ENCODE measurements around the gene IL1RAP. TPM values are rescaled to one million over a fixed set of nuclear protein-coding genes. Genes with fewer than 3 reads are reported as not detected.

IL1RAP gene
- total RNA-seq, 1 donor from 2014 or later, result 52.6 TPM

DNA sequence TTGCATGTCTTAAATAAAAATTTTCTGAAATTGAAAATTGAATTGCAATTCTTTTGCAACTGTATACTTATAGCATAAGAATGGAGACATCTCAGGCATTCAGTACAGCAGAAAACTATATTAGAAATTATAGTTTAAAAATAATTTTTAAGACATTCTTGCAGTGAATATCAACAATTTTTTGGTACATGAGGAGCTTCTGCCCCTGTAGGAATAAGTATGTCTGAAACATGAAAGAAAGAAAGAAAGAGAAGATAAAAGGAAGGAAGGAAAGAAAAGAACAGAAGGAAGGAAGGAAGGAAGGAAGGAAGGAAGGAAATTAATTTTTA, 183.6 kb downstream of the IL1RAP start:
- DNase-seq (ENCODE audit: low spot score), result no peak
- ATAC-seq, result no peak

DNA sequence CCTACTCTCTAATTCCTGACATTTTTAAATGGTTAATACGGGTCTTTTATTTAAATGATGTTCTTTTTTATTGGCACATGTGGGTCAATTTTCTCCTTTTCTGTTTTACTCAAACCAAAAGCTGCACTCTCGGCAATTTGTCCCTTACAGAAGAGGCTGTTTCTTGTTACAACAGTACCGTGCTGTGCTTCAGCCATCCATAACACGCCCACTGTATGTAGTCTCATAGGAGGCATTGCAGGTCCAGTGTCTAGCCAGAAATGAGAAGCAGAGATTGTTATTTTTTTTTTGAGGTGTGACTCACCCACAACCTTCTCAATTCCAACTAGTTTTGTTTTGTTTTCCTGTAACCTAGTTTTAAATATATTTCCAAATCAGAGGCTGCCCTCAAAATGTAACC, 184.0 kb downstream of the IL1RAP start:
- ATAC-seq, result no peak
- DNase-seq (ENCODE audit: low spot score), result no peak

DNA sequence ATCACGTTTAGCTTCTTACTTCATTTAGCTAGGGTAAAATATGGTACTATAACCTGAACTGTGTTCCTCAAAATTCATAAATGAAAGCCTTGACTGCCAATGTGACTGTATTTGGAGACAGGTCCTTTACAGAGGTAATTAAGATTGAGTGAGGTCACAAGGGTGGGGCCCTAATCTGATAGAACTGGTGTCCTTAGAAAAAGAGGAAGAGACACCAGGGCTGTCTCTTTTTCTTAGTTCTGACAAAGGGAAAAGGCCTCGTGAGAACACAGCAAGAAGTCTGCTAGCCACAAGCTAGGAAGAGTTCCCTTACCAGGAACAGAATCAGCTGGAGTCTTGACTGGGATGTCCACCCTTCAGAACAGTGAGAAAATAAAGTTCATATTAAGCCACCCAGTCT, 185.9 kb downstream of the IL1RAP start:
- no peak for ATAC-seq
- DNase-seq (ENCODE audit: low spot score), result no peak

DNA sequence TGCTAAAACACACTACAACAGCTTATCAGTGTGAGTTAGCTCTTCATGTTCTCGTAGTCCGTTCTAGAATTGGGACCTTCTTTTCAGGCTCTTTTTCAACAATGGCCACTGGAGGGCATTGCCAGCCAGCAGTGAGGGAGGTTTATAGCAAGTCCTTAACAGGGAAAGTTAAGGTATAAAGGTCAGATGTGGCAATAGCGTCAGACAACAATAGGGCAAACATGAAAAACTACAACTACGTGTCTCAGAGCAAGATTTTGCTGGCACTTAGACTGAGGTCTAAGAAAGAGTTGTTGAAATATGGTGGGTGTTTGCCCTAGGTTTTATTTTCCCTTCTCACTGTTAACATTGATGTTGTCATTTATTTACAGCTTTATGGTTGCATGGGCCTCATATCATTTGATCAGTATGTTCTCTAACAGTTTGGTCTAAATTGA, 187.2 kb downstream of the IL1RAP start:
- peak; percentile 93 for ATAC-seq
- peak; percentile 78 for DNase-seq (ENCODE audit: low spot score)

DNA sequence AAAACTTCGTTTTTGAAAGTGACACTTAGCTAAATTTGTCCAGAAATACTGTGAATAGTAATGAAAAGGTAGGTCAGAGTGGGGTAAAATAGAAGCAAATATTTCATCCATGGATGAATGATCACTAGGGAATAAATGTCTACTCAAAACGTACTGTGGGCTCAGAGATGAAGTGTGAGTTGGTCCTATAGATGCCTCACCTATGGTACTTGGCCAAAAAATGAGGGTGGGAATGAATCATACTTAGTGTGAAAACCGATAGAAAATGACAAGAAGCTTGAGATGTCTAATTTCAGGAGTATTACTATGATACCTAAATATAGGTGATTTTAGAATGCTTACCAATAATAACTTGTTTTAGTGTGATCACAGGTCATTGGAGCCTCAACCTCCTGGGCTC, 192.7 kb downstream of the IL1RAP start:
- DNase-seq (ENCODE audit: low spot score), result no peak
- ATAC-seq, result no peak

Other genes starting within 250 kb of the IL1RAP start
- gene CLDN1, start 191.6 kb upstream of the IL1RAP start, total RNA-seq, result 109 TPM
- 1.2 TPM for gene CLDN16, start 125.9 kb upstream of the IL1RAP start, total RNA-seq
- gene TMEM207, start 64.2 kb upstream of the IL1RAP start, total RNA-seq, result not detected

Data from left lobe of liver (tissue), 2 donors.